HG03066 (cell line): ENCODE measurements around the gene SYNPO2L.
"Not testable (repeated sequence)": the region's sequence is repeated elsewhere in the genome, so short reads cannot be mapped to it uniquely, and the experiment has no call there.

Experiments used
- ATAC-seq: cut with Tn5 transposase; IDR thresholded peaks from one replicate; pipeline ENCODE4 v1.9.1; 2021; ENCODE audit warnings: low read depth; ENCODE audit not compliant: unreplicated experiment

The SYNPO2L gene, protein sequence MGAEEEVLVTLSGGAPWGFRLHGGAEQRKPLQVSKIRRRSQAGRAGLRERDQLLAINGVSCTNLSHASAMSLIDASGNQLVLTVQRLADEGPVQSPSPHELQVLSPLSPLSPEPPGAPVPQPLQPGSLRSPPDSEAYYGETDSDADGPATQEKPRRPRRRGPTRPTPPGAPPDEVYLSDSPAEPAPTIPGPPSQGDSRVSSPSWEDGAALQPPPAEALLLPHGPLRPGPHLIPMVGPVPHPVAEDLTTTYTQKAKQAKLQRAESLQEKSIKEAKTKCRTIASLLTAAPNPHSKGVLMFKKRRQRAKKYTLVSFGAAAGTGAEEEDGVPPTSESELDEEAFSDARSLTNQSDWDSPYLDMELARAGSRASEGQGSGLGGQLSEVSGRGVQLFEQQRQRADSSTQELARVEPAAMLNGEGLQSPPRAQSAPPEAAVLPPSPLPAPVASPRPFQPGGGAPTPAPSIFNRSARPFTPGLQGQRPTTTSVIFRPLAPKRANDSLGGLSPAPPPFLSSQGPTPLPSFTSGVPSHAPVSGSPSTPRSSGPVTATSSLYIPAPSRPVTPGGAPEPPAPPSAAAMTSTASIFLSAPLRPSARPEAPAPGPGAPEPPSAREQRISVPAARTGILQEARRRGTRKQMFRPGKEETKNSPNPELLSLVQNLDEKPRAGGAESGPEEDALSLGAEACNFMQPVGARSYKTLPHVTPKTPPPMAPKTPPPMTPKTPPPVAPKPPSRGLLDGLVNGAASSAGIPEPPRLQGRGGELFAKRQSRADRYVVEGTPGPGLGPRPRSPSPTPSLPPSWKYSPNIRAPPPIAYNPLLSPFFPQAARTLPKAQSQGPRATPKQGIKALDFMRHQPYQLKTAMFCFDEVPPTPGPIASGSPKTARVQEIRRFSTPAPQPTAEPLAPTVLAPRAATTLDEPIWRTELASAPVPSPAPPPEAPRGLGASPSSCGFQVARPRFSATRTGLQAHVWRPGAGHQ

DNA sequence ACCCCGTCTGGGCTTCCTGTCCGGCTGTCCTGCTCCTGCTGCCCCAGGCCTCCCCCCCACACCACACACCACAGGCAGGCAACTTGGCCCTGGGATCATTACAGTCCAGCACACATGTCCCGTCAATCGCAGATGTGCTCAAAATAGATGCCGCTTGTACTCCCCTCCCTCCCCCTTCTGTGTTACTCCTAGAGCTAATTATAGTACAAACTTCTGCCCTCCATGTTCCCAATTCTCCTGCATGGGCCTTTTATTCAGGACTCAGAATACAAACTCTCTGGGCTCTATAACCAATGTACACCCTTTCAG, at the start of gene SYNPO2L:
SYNPO2L (minus strand) TSS at position 40 of the 309 bp plus-strand sequence. CDS start 107 bp downstream, outside the sequence.
- ATAC-seq = no peak

DNA sequence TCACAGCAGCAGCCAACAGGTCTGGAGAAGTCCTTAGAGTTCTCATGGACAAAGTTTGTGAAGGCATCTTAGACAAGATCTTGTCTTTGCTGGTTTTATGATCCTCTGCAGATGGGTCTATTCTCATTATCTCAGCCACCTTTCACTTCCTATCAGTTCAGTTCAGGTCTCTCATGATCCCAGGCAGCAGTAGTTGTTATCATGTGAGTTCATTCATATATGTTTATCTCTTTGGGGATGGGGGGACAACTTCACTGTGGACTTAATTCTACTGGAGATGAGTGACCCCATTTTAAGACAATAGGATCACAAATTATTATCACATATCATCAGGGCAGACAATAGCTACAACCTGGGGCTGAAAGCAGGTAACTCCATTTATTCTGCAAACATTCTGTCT, 48.1 kb upstream of the SYNPO2L start:
- not testable (repeated sequence) for ATAC-seq

DNA sequence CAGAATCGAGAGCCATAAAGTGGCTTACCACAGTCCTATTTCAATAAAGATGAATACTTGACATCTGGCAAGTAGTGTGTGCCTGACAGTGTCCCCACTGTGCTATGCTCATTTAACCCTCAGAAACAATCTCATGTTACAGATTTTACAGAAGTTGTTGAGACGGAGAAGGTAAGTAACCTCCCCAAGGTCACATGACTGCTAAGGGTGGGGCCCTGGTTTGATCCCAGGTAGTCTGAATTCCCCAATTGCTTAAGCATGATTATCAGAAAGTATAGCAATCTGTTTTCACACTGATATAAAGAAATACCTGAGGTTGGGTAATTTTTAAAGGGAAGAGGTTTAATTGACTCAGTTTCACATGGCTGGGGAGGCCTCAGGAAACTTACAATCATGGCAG, 43.0 kb upstream of the SYNPO2L start:
- ATAC-seq = not testable (repeated sequence)

DNA sequence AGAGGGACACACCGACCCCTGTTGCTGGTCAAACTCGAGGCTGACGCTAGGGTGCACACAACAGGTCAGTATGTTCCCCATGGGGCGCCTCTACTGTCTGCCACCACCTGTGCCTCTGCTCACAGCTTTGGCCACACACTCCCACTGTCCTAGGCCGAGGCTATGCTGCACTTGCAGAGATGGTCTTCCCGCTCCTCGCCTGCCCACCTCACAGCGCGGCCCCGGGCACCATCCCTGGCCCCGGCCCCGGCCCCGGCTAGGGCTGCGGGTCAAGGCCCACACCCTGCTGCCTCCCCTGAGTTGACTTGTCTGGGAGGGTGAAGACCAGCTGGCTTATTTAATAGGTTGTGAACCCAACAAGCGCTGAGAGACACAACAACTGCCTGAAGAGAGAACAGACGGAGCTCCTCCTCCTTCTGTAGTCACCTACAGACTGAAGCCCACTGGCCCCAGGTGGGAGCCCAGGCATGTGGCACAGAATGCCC, 41.9 kb upstream of the SYNPO2L start, which contains the start of gene AGAP5:
AGAP5 (minus strand) TSS at position 435 of the 485 bp plus-strand sequence; CDS start at position 81, 354 bp downstream.
- not testable (repeated sequence) for ATAC-seq

GRCh38 chr10:73695302-73695701, 39.5 kb upstream of the SYNPO2L start:
- not testable (repeated sequence) for ATAC-seq

DNA sequence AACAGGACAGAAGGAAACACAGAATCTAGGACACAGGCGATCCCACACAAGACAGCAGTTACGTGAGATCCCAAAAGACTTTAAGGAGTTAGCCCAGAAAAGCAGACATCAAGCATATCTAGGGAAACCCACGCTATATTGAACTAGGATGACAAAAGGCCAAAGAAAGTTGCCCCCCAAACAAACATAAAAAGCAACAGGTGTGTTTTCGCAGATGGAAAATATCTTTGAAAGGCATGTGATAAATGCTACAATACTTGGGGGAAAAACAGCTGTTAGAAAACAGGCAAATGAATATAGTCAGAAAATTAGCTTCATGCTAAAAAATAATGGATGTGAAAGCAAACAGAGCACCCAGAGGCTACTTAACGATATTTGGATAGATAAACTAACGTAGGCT, 34.9 kb upstream of the SYNPO2L start:
- not testable (repeated sequence) for ATAC-seq

GRCh38 chr10:73689596-73689995, 33.8 kb upstream of the SYNPO2L start:
- ATAC-seq = not testable (repeated sequence)

GRCh38 chr10:73687641-73688040, 31.8 kb upstream of the SYNPO2L start:
- ATAC-seq = not testable (repeated sequence)

DNA sequence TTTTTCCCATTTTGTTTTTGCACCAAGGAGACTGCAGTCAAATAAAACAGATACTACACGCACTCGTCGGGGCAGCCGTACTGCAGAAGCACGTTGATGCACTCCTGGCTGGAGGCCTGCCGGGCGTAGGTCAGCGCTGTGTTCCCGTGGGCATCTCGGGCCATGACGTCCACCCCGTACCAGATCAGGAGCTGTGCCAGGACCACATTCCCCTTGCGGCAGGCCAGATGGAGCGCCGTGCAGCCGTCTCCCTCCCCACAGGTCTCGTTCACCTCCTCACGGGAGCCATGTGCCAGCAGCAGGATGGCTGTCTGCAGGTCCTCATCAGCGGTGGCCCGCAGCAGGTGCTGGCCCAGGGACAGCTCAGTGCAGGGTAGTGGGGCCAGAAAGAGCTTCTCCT, 18.7 kb upstream of the SYNPO2L start:
- not testable (repeated sequence) for ATAC-seq

DNA sequence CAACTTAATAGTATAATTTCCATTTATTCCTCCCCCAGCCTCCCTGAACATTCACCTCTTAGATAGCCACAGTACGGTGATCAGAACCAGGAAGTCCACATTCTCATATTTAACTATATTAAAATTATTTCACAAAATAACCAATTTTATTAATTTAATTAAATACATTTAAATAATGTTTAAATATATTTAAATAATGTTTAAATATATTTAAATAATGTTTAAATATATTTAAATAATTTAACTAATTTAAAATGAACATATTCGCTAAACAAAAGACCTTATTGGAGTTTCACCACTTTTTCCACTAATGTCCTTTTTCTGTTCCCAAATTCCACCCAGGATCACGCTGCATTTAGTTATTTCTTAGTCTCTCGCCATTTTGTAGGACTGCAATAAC, 12.5 kb upstream of the SYNPO2L start:
- not testable (repeated sequence) for ATAC-seq

- not testable (repeated sequence) for ATAC-seq
Observed at GRCh38 chr10:73666153-73666809, 10.5 kb upstream of the SYNPO2L start.

DNA sequence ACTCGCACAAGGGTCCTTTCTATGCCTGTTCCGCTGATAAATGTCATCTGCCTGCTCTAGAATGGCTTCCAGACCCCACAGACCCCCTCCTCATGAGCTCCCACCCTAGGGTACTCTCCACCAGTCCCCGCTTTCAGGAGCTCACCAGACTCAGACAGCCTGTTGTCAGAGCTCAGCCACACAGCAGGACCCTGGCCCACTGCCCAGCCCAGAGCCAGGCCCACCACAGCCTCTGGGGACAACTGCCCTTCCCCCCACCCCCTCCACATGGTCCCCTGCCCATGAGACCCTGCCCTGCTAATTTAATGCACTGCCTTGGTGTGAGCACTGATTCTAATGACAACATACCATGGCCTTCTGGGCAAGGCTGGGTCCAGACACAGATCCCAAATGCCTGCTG, 9.8 kb upstream of the SYNPO2L start:
- not testable (repeated sequence) for ATAC-seq

- not testable (repeated sequence) for ATAC-seq
Observed at GRCh38 chr10:73664156-73665040, 8.6 kb upstream of the SYNPO2L start.

- ATAC-seq = not testable (repeated sequence)
Observed at GRCh38 chr10:73663621-73664020, 7.8 kb upstream of the SYNPO2L start.

DNA sequence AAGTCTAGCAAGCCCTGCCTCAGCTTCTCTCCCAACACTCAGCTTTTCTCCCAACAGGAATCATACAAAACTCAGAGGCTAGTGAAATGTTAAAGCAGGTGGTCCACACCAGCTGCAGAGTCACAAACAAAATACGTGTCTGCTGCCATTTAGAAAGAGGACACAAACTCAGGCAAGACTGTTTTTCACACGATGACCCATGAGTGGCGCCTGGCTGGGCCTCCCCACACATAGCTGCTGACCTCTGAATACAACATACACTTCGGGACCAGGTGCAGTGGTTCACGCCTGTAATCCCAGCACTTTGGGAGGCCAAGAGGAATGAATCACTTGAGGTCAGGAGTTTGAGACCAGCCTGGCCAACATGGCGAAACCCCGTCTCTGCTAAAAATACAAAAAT, 6.9 kb upstream of the SYNPO2L start:
- not testable (repeated sequence) for ATAC-seq

GRCh38 chr10:73655257-73655989, 406 bp downstream of the SYNPO2L start:
- ATAC-seq = no peak

DNA sequence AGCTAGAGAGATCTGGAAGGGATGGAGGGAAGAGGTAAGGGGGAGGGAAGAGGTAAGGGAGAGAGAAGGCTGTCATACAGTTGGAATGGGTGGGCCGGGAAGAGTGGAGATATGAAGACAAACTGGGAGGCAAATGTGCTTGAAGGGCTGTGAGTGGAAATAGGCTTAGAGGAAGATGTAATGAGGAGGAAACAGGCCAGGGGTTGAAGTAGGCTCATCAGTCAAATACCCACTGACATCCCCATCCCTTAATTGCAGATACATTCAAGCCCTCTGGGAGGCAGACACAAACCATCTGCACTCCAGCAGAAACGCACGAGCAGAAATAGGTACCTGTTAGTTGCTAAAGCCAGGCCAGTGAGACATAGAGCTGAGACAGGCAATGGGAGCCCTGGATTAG, 2.1 kb downstream of the SYNPO2L start:
- ATAC-seq = no peak

DNA sequence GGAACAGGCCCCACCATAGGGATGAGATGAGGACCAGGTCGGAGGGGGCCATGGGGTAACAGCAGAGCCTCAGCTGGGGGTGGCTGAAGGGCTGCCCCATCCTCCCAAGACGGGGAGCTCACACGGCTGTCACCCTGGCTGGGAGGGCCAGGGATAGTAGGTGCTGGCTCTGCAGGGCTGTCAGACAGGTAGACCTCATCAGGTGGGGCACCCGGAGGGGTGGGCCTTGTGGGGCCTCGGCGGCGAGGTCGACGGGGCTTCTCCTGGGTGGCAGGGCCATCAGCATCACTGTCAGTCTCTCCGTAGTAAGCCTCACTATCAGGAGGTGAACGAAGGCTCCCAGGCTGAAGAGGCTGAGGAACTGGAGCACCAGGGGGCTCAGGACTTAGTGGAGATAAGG, 2.6 kb downstream of the SYNPO2L start:
- ATAC-seq = no peak
